PC-3 (cell line): ENCODE measurements around the gene CANT1.

ENCODE experiments used
- EZH2 ChIP-seq: fragments of 300-600 bp; sonication (generic); IDR thresholded peaks from one replicate; pipeline ENCODE4 v1.6.1; 2017; ENCODE audit warnings: antibody characterized with exemption, mild to moderate bottlenecking, low read length; ENCODE audit not compliant: unreplicated experiment
- EZH2phosphoT487 ChIP-seq: fragments of 300-600 bp; sonication (generic); IDR thresholded peaks from 2 replicates; pipeline ENCODE4 v1.6.1; 2018; ENCODE audit warnings: mild to moderate bottlenecking, antibody characterized with exemption, low read length, borderline replicate concordance
- TF ChIP-seq, protein P1 (sequence below): fragments of 300-600 bp; sonication (generic); conservative IDR thresholded peaks from 2 replicates; pipeline ENCODE4 v1.5.1; 2017; ENCODE audit warnings: antibody characterized with exemption, low read depth, mild to moderate bottlenecking, low read length

DNA sequence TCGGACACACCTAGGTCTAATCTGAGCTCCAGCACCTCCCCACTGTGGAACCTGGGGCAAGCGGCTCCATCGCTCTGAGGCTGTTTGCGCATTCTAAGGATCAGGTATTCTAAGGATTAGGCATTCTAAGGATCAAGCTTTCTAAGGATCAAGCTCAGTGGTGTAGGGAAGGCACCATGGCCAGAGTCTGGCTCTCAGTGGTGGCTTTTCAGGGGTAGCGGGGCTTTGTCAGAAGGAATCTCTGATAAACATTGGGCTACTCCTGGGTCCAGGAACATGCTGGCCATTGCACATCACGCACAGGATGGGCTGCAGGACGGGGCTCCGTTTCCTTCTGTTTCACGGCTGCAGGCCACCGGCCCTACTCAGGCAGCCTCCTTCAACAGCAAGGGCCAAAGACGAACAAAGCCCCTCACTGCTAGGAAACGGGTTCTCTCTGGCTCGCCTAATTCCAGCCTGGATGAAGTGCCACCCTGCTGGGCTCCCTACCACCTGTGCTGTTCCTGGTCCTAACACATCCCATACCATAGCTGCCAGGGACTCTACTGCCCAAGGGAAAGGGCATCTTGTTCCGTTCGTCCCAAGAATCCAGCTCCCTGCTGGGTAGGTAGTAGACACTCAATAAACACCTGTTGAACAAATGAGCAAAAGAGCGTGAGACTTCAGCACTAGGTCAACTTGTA, 19.9 kb upstream of the CANT1 start:
- TF ChIP-seq, protein P1, sequence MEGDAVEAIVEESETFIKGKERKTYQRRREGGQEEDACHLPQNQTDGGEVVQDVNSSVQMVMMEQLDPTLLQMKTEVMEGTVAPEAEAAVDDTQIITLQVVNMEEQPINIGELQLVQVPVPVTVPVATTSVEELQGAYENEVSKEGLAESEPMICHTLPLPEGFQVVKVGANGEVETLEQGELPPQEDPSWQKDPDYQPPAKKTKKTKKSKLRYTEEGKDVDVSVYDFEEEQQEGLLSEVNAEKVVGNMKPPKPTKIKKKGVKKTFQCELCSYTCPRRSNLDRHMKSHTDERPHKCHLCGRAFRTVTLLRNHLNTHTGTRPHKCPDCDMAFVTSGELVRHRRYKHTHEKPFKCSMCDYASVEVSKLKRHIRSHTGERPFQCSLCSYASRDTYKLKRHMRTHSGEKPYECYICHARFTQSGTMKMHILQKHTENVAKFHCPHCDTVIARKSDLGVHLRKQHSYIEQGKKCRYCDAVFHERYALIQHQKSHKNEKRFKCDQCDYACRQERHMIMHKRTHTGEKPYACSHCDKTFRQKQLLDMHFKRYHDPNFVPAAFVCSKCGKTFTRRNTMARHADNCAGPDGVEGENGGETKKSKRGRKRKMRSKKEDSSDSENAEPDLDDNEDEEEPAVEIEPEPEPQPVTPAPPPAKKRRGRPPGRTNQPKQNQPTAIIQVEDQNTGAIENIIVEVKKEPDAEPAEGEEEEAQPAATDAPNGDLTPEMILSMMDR: no peak
- TF ChIP-seq EZH2: no peak
- no peak for TF ChIP-seq EZH2phosphoT487
